ENCODE measurements around the gene CEP170B.

DNA sequence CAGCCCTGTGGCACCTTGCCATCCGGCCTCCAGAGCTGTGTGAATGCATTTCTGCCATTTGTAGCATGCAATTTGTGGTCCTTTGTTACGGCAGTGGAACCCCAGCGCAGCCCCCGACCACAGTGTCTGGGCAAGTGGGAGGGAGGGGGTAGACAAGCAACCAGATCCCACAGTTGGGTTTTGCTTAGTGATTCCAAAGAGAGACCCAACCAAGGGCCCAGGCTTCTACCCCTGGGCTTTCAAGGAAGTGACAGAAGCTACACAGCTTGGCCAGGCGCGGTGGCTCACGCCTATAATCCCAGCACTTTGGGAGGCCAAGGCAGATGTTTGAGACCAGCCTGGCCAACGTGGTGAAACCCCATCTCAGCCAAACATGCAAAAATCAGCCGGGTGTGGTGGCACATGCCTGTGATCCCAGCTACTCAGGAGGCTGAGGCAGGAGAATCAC, 46.3 kb upstream of the CEP170B start:
- TF ChIP-seq, protein P1, sequence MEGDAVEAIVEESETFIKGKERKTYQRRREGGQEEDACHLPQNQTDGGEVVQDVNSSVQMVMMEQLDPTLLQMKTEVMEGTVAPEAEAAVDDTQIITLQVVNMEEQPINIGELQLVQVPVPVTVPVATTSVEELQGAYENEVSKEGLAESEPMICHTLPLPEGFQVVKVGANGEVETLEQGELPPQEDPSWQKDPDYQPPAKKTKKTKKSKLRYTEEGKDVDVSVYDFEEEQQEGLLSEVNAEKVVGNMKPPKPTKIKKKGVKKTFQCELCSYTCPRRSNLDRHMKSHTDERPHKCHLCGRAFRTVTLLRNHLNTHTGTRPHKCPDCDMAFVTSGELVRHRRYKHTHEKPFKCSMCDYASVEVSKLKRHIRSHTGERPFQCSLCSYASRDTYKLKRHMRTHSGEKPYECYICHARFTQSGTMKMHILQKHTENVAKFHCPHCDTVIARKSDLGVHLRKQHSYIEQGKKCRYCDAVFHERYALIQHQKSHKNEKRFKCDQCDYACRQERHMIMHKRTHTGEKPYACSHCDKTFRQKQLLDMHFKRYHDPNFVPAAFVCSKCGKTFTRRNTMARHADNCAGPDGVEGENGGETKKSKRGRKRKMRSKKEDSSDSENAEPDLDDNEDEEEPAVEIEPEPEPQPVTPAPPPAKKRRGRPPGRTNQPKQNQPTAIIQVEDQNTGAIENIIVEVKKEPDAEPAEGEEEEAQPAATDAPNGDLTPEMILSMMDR (IDR thresholded peaks at IDR 0.05; ENCODE audit: insufficient read depth, low read length) = no peak
- TF ChIP-seq, protein P2, sequence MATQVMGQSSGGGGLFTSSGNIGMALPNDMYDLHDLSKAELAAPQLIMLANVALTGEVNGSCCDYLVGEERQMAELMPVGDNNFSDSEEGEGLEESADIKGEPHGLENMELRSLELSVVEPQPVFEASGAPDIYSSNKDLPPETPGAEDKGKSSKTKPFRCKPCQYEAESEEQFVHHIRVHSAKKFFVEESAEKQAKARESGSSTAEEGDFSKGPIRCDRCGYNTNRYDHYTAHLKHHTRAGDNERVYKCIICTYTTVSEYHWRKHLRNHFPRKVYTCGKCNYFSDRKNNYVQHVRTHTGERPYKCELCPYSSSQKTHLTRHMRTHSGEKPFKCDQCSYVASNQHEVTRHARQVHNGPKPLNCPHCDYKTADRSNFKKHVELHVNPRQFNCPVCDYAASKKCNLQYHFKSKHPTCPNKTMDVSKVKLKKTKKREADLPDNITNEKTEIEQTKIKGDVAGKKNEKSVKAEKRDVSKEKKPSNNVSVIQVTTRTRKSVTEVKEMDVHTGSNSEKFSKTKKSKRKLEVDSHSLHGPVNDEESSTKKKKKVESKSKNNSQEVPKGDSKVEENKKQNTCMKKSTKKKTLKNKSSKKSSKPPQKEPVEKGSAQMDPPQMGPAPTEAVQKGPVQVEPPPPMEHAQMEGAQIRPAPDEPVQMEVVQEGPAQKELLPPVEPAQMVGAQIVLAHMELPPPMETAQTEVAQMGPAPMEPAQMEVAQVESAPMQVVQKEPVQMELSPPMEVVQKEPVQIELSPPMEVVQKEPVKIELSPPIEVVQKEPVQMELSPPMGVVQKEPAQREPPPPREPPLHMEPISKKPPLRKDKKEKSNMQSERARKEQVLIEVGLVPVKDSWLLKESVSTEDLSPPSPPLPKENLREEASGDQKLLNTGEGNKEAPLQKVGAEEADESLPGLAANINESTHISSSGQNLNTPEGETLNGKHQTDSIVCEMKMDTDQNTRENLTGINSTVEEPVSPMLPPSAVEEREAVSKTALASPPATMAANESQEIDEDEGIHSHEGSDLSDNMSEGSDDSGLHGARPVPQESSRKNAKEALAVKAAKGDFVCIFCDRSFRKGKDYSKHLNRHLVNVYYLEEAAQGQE (IDR thresholded peaks at IDR 0.05; ENCODE audit: insufficient replicate concordance, low read depth) = no peak
